ACC112 (cell line): ENCODE measurements around the gene CREB1.

Source experiments
- H2AFZ ChIP-seq: fragments of 200-600 bp; sonication (generic); one replicate; pipeline ENCODE4 v1.6.0; 2017; ENCODE audit warnings: antibody characterized with exemption, low read length; ENCODE audit not compliant: unreplicated experiment
- H3K27ac ChIP-seq: fragments of 200-600 bp; sonication (generic); 2 replicates; pipeline ENCODE4 v1.5.1; 2014; ENCODE audit warnings: low read depth, mild to moderate bottlenecking, antibody characterized with exemption, low read length, moderate library complexity
- H3K27me3 ChIP-seq: fragments of 200-600 bp; sonication (generic); 2 replicates; pipeline ENCODE4 v1.6.1; 2014; ENCODE audit warnings: mild to moderate bottlenecking, antibody characterized with exemption, low read length, moderate library complexity, mixed read lengths; ENCODE audit not compliant: insufficient read depth
- H3K36me3 ChIP-seq: fragments of 200-600 bp; sonication (generic); 2 replicates; pipeline ENCODE4 v1.6.1; 2016; ENCODE audit warnings: mild to moderate bottlenecking, antibody characterized with exemption, low read length, moderate library complexity, mixed read lengths; ENCODE audit not compliant: insufficient read depth
- H3K4me1 ChIP-seq: fragments of 200-600 bp; sonication (generic); one replicate; pipeline ENCODE4 v1.6.1; 2016; ENCODE audit warnings: low read length, mixed read lengths; ENCODE audit not compliant: insufficient read depth, unreplicated experiment, control insufficient read depth
- H3K4me3 ChIP-seq: fragments of 200-600 bp; sonication (generic); 2 replicates; pipeline ENCODE4 v1.5.1; 2014; ENCODE audit warnings: mild to moderate bottlenecking, low read depth, low read length
- H3K79me2 ChIP-seq: fragments of 200-600 bp; sonication (generic); one replicate; pipeline ENCODE4 v1.6.0; 2016; ENCODE audit warnings: low read length; ENCODE audit not compliant: control insufficient read depth, unreplicated experiment, insufficient read depth

The CREB1 gene

DNA sequence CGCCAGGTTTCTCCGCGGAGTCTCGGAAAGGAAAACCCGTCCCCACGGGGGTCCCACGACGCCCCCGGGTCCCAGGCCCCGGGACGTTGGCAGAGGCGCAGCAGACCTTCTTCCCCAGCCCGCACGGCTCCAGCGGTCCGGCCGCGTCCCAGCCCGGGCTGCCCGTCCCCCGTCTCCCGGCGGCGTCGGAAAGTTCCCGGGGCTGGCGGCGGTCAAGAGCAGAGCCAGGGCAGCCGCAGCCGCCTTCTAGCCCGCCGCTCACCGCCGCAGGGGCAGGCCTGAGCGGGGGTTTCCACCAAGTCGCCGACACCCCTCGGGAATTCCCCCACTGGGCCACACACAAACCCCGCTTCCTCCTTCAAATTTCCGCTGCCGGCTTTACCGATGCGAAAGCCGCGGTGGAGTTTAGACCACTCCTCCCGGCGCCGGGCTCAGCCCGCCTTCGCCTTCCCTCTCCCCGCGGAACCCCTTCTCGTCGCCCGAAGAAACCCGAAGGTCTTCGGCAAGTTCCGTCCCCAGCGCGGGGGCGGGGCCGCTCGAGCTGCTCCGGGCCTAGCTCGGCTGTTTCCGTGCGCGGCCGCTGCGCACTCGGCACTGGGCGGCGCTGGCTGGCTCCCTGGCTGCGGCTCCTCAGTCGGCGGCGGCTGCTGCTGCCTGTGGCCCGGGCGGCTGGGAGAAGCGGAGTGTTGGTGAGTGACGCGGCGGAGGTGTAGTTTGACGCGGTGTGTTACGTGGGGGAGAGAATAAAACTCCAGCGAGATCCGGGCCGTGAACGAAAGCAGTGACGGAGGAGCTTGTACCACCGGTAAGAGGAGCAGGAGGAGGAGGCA is at the start of gene CREB1:
TSS of gene CREB1 (plus strand) at position 633 of the 830 bp plus-strand sequence. CDS start 25,674 bp downstream, outside the sequence.
- Histone ChIP-seq H3K27me3 (no peaks in the 10 kb centered on the region), H3K4me1 (peaks cover 37% of the 10 kb centered on the region), H3K27ac (peak within 1 kb of the TSS; percentile 93), H3K4me3 (peak within 1 kb of the TSS; percentile 93), H2AFZ (peak within 1 kb of the TSS; percentile 93), H3K79me2 (peaks cover 58% of the 10 kb centered on the region), H3K36me3 (peaks cover 4% of the 10 kb centered on the region; the same call in 1 of the 2 replicates)

DNA sequence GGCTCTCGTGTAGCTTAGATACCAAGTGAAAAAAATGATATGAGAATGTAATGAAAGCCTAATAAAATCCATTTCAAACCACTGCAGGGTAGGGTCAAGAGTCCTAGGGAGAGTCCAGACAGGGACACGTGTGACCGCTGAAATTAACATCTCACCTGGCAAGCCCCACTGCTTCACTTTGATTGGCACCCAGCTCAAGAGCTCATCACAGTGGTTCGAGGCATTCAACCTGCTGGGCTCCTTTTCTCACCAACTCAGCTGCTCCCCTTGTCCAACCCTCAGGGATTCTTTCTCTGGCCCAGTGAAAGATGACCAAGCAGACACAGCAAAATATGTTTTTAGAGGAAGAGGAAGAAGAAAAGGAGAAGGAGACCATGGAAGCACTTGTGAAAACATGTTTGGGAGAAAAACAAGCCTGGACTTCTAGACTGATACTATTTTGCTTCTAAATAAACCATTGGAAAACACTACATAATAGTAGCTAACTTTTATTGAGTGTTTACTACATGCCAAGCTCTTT is 49.2 kb upstream of the CREB1 start:
- Histone ChIP-seq H3K27me3 (no peaks in the 10 kb centered on the region), H3K4me1 (peaks cover 30% of the 10 kb centered on the region), H3K27ac (no peak overlapping the region), H3K79me2 (no peaks in the 10 kb centered on the region), H3K4me3 (no peak overlapping the region), H2AFZ (no peak overlapping the region), H3K36me3 (no peaks in the 10 kb centered on the region)

DNA sequence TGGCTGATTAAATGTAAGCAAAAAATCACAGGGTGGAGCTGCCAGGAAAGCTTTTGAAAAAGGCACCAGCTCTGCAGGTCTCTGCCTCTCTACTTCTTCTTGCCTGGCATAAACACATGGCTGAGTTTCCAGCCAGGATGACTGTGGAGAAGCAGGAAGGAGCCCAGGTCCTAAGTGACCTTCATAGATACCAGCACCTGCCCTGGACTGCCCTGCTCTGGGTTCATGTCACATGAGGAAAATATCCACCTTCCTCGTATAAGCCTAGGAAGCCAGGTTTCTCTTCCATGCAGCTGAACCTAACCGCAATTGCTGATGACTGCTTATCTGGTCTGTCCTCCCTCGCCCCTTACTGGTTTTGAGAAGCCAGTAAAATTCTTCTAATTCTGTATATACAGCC is 47.8 kb upstream of the CREB1 start:
- Histone ChIP-seq H3K4me3 (no peak overlapping the region), H3K36me3 (no peaks in the 10 kb centered on the region), H2AFZ (no peak overlapping the region), H3K27me3 (no peaks in the 10 kb centered on the region), H3K27ac (no peak overlapping the region), H3K79me2 (no peaks in the 10 kb centered on the region), H3K4me1 (peaks cover 28% of the 10 kb centered on the region)

DNA sequence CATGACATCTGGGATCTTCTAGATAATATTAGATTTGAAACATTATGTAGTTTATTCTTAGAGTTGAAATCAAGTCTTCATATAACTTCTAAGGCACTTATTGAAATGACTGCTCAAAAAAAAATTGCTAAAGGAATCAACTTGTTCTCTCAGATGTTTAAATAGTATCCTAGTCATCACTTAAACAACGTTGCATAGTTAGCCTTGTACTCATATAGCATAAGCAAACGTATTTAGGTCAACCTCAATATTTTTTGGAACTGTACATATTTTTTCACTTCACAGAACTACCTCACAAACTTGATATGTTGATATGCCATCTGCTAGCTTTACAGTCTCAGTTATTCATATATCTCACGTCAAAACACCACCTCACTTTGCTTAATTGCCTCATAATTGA is 47.1 kb upstream of the CREB1 start:
- peak overlapping the region; percentile 51 for H2AFZ ChIP-seq
- no peaks in the 10 kb centered on the region for H3K27me3 ChIP-seq
- H3K4me3 ChIP-seq, result no peak overlapping the region
- no peaks in the 10 kb centered on the region for H3K36me3 ChIP-seq
- H3K27ac ChIP-seq, result peak overlapping the region; percentile 55
- no peaks in the 10 kb centered on the region for H3K79me2 ChIP-seq
- peaks cover 28% of the 10 kb centered on the region for H3K4me1 ChIP-seq

DNA sequence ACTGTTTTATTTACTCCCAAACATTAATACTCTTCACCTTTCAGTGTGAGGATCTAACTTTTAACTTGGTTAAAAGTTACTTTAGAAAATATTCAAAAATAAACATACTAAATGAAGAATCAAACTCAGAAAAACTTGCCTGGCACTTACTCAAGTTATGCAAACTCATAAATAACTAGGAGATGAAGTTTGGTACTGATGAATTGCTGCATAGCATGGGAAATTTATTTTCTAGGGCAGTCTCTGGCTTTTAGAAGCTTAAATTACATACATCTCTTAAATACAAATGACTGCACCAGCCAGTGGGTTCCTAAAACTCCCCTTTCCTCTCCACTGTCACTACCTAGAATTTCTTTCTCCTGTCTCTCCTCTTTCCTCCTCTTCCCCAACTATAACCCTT is 46.7 kb upstream of the CREB1 start:
- Histone ChIP-seq H3K36me3 (no peaks in the 10 kb centered on the region), H3K4me1 (peaks cover 31% of the 10 kb centered on the region), H3K27me3 (no peaks in the 10 kb centered on the region), H3K27ac (peak overlapping the region; percentile 55), H2AFZ (peak overlapping the region; percentile 51), H3K79me2 (no peaks in the 10 kb centered on the region), H3K4me3 (no peak overlapping the region)

DNA sequence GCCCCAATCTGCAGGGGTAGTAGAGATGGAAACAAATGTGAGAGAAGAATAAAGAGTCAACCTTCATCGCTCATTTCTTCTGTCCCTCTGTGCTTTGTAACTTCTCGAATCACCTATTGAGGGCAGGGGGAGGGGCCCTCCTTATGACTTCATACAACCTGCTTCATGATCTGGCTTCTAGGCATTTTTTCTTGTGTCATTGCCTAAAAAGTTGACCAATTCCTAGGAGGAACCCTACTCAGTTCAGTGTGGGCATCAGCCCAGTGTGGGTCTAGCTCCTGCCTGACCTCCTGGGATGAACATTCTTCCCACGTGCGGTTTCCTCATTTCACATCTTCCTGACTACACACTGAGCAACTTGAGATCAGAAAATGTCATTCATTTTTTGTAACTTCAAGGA is 46.3 kb upstream of the CREB1 start:
- Histone ChIP-seq H3K27me3 (no peaks in the 10 kb centered on the region), H3K36me3 (no peaks in the 10 kb centered on the region), H2AFZ (no peak overlapping the region), H3K27ac (peak overlapping the region; percentile 55), H3K4me1 (peaks cover 35% of the 10 kb centered on the region), H3K4me3 (no peak overlapping the region), H3K79me2 (no peaks in the 10 kb centered on the region)

DNA sequence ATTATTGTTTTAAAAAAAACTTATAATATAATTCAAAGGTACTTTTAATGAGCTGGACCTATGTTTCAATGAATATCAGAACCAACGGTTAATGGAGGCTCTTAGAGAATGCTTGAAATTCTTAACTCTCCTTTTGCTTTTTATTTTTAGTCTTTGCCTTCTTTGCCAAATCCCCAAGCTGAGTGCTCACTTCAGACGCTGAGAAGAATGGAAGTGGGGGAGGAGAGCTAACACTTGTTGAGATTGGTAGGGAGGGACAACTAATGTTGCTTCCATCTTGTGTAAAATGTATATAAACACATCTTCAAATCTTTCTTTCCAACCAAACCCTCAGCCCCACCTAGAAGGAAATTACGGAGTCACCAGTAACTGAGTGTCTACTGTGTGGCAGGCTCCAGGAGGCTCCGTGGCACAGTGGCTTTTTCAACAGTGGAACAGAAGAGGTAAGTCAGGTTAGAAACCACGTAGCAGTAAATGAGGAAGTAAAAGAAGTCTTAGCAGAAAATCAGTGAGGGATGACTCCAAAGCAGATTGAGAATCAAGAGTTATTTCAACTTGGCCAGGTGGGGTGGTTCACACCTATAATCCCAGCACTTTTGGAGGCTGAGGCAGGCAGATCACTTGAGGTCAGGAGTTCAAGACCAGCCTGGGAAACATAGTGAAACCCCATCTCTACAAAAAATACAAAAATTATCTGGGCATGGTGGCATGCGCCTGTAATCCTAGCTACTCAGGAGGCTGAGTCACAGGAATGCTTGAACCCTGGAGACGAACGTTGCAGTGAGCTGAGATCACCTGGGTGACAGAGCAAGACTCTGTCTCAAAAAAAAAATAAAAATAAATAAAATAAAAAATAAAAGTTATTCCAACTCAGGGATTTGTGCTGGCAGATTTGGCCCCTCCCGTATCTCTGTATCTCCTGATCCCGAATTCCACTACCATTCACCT is 45.0 kb upstream of the CREB1 start:
- Histone ChIP-seq H3K36me3 (no peaks in the 10 kb centered on the region), H3K4me3 (no peak overlapping the region), H3K4me1 (peaks cover 30% of the 10 kb centered on the region), H2AFZ (no peak overlapping the region), H3K27me3 (no peaks in the 10 kb centered on the region), H3K79me2 (no peaks in the 10 kb centered on the region), H3K27ac (no peak overlapping the region)

DNA sequence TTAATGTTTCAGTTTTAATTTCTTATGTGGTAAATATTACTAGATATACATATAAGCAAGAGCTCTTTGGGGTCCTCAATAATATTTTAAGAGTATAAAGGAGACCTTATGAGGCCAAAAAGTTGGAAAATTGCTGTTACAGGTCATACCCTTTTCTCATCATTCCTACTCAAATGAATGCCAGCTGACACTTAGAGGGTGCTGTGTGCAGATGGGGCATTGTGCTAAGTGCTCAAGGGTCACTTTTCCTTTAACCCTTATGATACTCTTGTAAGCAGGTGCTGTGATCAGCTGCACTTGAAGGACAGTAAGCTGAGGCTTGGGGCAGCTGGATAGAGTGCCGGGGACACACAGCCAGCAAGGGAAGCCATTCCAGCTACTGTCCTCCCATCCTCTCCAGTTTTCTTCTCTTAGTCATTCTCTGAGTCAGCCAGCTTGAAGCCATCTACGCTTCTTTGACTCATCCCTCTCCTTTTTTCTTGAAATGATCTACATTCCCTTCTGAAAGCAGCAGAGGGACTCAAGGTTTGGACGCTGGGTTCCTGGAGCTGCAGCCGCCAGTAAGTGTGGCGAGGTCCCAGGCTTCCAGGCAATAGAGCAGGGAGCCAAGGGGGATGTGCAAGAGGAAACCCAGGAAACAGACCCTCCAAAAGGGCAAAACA is 42.0 kb upstream of the CREB1 start:
- peaks cover 25% of the 10 kb centered on the region for H3K4me1 ChIP-seq
- H3K27ac ChIP-seq, result peak overlapping the region; percentile 66
- H3K36me3 ChIP-seq, result no peaks in the 10 kb centered on the region
- H3K27me3 ChIP-seq, result no peaks in the 10 kb centered on the region
- H3K4me3 ChIP-seq, result peak overlapping the region; percentile 33; the same call in 1 of the 2 replicates
- H2AFZ ChIP-seq, result no peak overlapping the region
- no peaks in the 10 kb centered on the region for H3K79me2 ChIP-seq

DNA sequence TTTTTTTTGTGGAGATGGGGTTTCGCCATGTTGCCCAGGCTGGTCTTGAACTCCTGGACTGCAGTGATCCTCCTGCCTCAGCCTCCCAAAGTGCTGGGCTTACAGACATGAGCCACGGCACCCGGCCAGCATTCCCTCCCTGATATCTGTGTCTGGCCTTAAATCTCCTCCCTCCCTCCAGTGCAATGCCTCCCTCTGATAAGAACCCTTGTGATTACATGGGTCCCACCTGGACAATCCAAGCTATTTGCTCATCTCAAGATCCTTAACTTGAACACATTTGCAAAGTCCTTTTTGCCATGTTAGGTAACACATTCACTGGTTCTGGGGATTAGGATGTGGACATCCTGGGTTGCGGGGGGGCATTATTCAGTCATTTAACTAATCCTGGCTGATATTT is 40.5 kb upstream of the CREB1 start:
- Histone ChIP-seq H3K4me1 (peaks cover 11% of the 10 kb centered on the region), H3K79me2 (no peaks in the 10 kb centered on the region), H2AFZ (no peak overlapping the region), H3K27me3 (no peaks in the 10 kb centered on the region), H3K36me3 (no peaks in the 10 kb centered on the region), H3K4me3 (no peak overlapping the region), H3K27ac (no peak overlapping the region)

DNA sequence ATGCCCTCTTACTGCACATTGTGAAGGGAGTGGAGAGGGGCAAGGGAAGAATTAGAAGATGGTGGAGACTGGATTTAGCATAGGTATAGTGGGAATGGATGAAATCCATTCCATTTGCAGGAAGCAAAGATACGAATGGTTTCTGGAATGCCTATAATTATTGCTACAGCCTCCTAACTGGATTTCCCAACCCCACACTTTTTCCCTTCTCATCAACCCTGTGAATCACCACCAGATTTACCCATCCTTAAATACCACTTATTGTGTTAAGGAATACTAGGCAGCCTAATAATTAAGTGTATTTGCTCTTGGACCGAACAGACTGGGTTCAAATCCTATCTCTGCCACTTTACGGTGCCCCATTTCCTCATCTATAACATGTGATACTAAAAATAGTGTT is 39.3 kb upstream of the CREB1 start:
- Histone ChIP-seq H3K27ac (no peak overlapping the region), H3K4me1 (peaks cover 8% of the 10 kb centered on the region), H2AFZ (no peak overlapping the region), H3K79me2 (no peaks in the 10 kb centered on the region), H3K27me3 (no peaks in the 10 kb centered on the region), H3K4me3 (no peak overlapping the region), H3K36me3 (no peaks in the 10 kb centered on the region)
